22Rv1 (cell line): ENCODE measurements around the gene AKR1C8.

ENCODE experiments used
- CTCF ChIP-seq: fragments of 450-650 bp; IDR thresholded peaks from 2 replicates; pipeline ENCODE4 v1.5.1; 2017; ENCODE audit warnings: mild to moderate bottlenecking
- ZFX ChIP-seq: fragments of 450-650 bp; IDR thresholded peaks from 2 replicates; pipeline ENCODE4 v1.6.1; 2017; ENCODE audit warnings: antibody characterized with exemption, borderline replicate concordance

- TF ChIP-seq CTCF (no peak), ZFX (no peak)
Measured at GRCh38 chr10:5107860-5108526, 77.0 kb downstream of the AKR1C8 start.
